ENCODE data around the gene GRID1.

- TF ChIP-seq CTCF (IDR thresholded peaks at IDR 0.05 in 8 of 11, conservative IDR thresholded peaks at IDR 0.05 in 3 of 11) (no peak), POLR2A (IDR thresholded peaks at IDR 0.05) (no peak), POLR2AphosphoS5 (IDR thresholded peaks at IDR 0.05) (no peak)
These were observed 808.1 kb downstream of the GRID1 start for GRCh38 chr10:85558533-85558932.
